HepG2 (cell line): ENCODE data around the gene HEPHL1. TPM values are rescaled to one million over a fixed set of nuclear protein-coding genes. Genes with fewer than 3 reads are reported as not detected.

Source experiments
- ATAC-seq: fragments of 200-7000 bp; cut with Tn5 transposase; 3 replicates; pipeline ENCODE4 v1.9.1; 2020; ENCODE audit warnings: mild to moderate bottlenecking, moderate library complexity
- BruUV-seq: library from RNA; stranded (reverse); fragments of 400-500 nt; replicated peaks from 2 replicates; lab custom pipeline; 2021; lab: Mats Ljungman, UMichigan
- CTCF ChIA-PET: fragments of 300-600 bp; formaldehyde crosslinking; extraction: SDS; loops from one replicate; lab custom pipeline; 2021; ENCODE audit warnings: low total read pairs, inconsistent platforms, low intra/inter-chr PET ratio; lab: Yijun Ruan, JAX
- POLR2A ChIA-PET: fragments of 350-600 bp; sonication (Branson Sonifier 250); formaldehyde crosslinking; loops from one replicate; lab custom pipeline; 2020; ENCODE audit warnings: antibody characterized with exemption, inconsistent platforms; lab: Yijun Ruan, JAX
- DNase-seq: peaks from one replicate; pipeline ENCODE4 v3.0.0-alpha.2; 2015; ENCODE audit warnings: low spot score
- FAIRE-seq: peaks from 3 replicates; lab custom pipeline; 2011; peaks lifted over from hg19 to GRCh38; lab: Jason Lieb, UNC
- H2AFZ ChIP-seq: one replicate; pipeline ENCODE4 v1.6.1; 2011; ENCODE audit warnings: low read length, inconsistent platforms
- H3K27ac ChIP-seq: fragments of 300-600 bp; 3 replicates; pipeline ENCODE4 v1.8.0; 2011; ENCODE audit warnings: mixed run types, mild to moderate bottlenecking, mixed read lengths, low read length, inconsistent platforms; ENCODE audit not compliant: insufficient read depth; ENCODE audit errors: extremely low read length
- H3K27me3 ChIP-seq, 2 experiments: fragments of 200-600 bp in 1 of 2; 2 replicates in 1 of 2; 3 replicates in 1 of 2; pipeline versions ENCODE4 v1.6.0 to v1.8.0; 2011; ENCODE audit warnings: low read length in 2 of 2, mild to moderate bottlenecking in 2 of 2, moderate library complexity in 2 of 2, inconsistent platforms in 1 of 2; ENCODE audit not compliant: insufficient read depth in 2 of 2, control insufficient read depth in 1 of 2
- H3K36me3 ChIP-seq, 2 experiments: fragments of 200-600 bp in 1 of 2; replicated peaks in 1 of 2; 2 replicates in 1 of 2; 3 replicates in 1 of 2; pipeline versions ENCODE4 v1.5.1 to v1.8.0; 2011; ENCODE audit warnings: low read length in 2 of 2, inconsistent platforms in 1 of 2; ENCODE audit not compliant: insufficient read depth in 2 of 2, control insufficient read depth in 1 of 2
- H3K4me1 ChIP-seq: 2 replicates; pipeline ENCODE4 v1.5.1; 2012; ENCODE audit warnings: low read length, inconsistent platforms; ENCODE audit not compliant: insufficient read depth
- H3K4me2 ChIP-seq: 2 replicates; pipeline ENCODE4 v1.6.0; 2011; ENCODE audit warnings: low read depth, low read length, inconsistent platforms
- H3K4me3 ChIP-seq, 3 experiments: fragments of 200-600 bp in 1 of 3; sonication (generic), shearing (Covaris generic) in 1 of 3; replicated peaks in 1 of 3; 2 replicates each; pipeline ENCODE4 v1.5.1; 2011 to 2016; ENCODE audit warnings: low read length in 3 of 3, inconsistent platforms in 2 of 3, low read depth in 2 of 3, mild to moderate bottlenecking in 2 of 3, control low read depth in 1 of 3, mixed read lengths in 1 of 3; ENCODE audit not compliant: insufficient read depth in 1 of 3
- H3K79me2 ChIP-seq: one replicate; pipeline ENCODE4 v1.6.1; 2011; ENCODE audit warnings: low read length, inconsistent platforms; ENCODE audit not compliant: insufficient read depth
- H3K9ac ChIP-seq: 2 replicates; pipeline ENCODE4 v1.6.0; 2011; ENCODE audit warnings: mild to moderate bottlenecking, low read depth, low read length, inconsistent platforms; ENCODE audit not compliant: insufficient read depth
- H3K9me3 ChIP-seq: 2 replicates; pipeline ENCODE4 v1.5.1; 2012; ENCODE audit warnings: mild to moderate bottlenecking, low read length
- H4K20me1 ChIP-seq: 2 replicates; pipeline ENCODE4 v1.6.0; 2011; ENCODE audit warnings: inconsistent platforms, mild to moderate bottlenecking, low read length, moderate library complexity; ENCODE audit not compliant: insufficient read depth
- DPF2 ChIP-seq: sonication (generic); formaldehyde crosslinking; IDR thresholded peaks from 2 replicates; pipeline ENCODE4 v1.4.0; 2020; ENCODE audit warnings: mild to moderate bottlenecking, low read depth, missing genetic modification reagents, borderline replicate concordance
- EZH2 ChIP-seq: conservative IDR thresholded peaks from 2 replicates; pipeline ENCODE4 v1.6.1; 2012; ENCODE audit warnings: mild to moderate bottlenecking, low read depth, low read length, moderate library complexity
- FOXJ3 ChIP-seq: sonication (generic); formaldehyde crosslinking; IDR thresholded peaks from 2 replicates; pipeline ENCODE4 v1.4.0; 2020; ENCODE audit warnings: missing genetic modification reagents, mild to moderate bottlenecking, borderline replicate concordance
- RFX5 ChIP-seq: IDR thresholded peaks from 2 replicates; pipeline ENCODE4 v1.6.1; 2011; ENCODE audit warnings: low read depth, low read length, improper control_type of control experiment
- SMC3 ChIP-seq: IDR thresholded peaks from 2 replicates; pipeline ENCODE4 v1.6.1; 2011; ENCODE audit warnings: low read length, improper control_type of control experiment
- XRCC5 ChIP-seq: fragments of 200-400 bp; formaldehyde crosslinking; optimal IDR thresholded peaks from 2 replicates; pipeline ENCODE3; 2017; ENCODE audit warnings: mild to moderate bottlenecking, low read length
- ZBTB44 ChIP-seq: sonication (generic); formaldehyde crosslinking; IDR thresholded peaks from 2 replicates; pipeline ENCODE4 v1.4.0; 2020; ENCODE audit warnings: missing genetic modification reagents
- ZNF780A ChIP-seq: sonication (generic); formaldehyde crosslinking; IDR thresholded peaks from 2 replicates; pipeline ENCODE4 v1.8.0; 2022; ENCODE audit warnings: mild to moderate bottlenecking, missing genetic modification reagents, moderate library complexity
- ZSCAN25 ChIP-seq: sonication (generic); formaldehyde crosslinking; IDR thresholded peaks from 2 replicates; pipeline ENCODE4 v1.8.0; 2022; ENCODE audit warnings: mild to moderate bottlenecking, missing genetic modification reagents
- WGBS: methylation state at CpG from one replicate; pipeline ENCODE4 v1.1.6; 2017; ENCODE audit warnings: low lambda C conversion rate; 5-methylcytosine and 5-hydroxymethylcytosine counted together
- in situ Hi-C: cut with HindIII; loops from 2 replicates; pipeline ENCODE4 v1.10.0; 2017; ENCODE audit warnings: low pct_unique_long_range_greater_than_20kb; ENCODE audit not compliant: extremely low pct_ligation_motif_present
- intact Hi-C: fragments of 100-400 bp; cut with micrococcal nuclease; formaldehyde crosslinking; loops from one replicate; pipeline ENCODE4 v1.10.0; 2022; ENCODE audit not compliant: unreplicated experiment
- polyA plus RNA-seq, 8 experiments: library from polyadenylated mRNA; depleted of rRNA in 3 of 8; stranded (reverse) in 7 of 8; unstranded in 1 of 8; fragments of >200 nt; fragmentation: Illumina TruSeq in 4 of 8; extraction: Trizol in 4 of 8; gene quantifications; 2 replicates each; pipeline versions ENCODE4 v1.2.1 to v1.2.3, GENCODE V29; 2011 to 2016; ENCODE audit warnings: low read depth in 4 of 8, missing spikeins in 1 of 8, mixed read lengths in 1 of 8; ENCODE audit not compliant: insufficient read depth in 1 of 8
- total RNA-seq, 5 experiments: library from RNA; depleted of rRNA; stranded (reverse); fragments of >200 nt; fragmentation: Illumina TruSeq; extraction: Trizol; gene quantifications; 2 replicates each; pipeline ENCODE4 v1.2.3, GENCODE V29; 2016; ENCODE audit warnings: low read depth in 1 of 5
- TF ChIP-seq, protein P1 (sequence below): IDR thresholded peaks from 2 replicates; pipeline ENCODE4 v1.6.1; 2016; ENCODE audit warnings: missing biosample characterization, missing genetic modification reagents, low read depth

HEPHL1 gene
- total and polyA plus RNA-seq, 2 of the 13 experiments (the other 11 are each of a cell fraction or from before 2014, with no cell fraction given): 0.04 to 0.05 TPM

GRCh38 chr11:94027210-94027609 lies 6.1 kb downstream of the HEPHL1 start (continued):
- no peak for TF ChIP-seq ZBTB44
- TF ChIP-seq DPF2: no peak
- no peak for TF ChIP-seq RFX5
- TF ChIP-seq ZSCAN25: no peak

DNA sequence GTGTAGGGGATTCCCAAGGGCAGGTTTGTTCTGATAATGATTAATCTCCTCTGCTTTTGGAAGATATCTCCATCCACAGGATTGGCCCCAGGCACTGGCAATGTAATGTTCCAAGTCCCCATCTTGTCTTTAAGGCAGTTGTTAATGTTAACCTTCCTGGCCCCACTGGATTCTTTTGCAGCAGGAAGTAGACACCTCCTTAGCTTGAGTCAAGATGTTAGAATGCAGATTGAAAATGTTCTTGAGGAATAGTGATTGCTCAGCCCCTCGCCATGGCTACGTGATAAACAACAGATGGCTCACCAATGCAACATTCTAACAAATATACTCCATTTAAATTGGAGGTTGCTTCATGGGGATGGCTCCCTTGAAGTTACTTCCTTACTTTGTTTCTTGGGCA lies 7.3 kb downstream of the HEPHL1 start:
- ATAC-seq (no peak), FAIRE-seq (no peak), DNase-seq (no peak)
- Histone ChIP-seq H3K9ac (no peak overlapping the region), H3K4me3 (no peak overlapping the region), H4K20me1 (no peaks in the 10 kb centered on the region), H3K4me1 (no peaks in the 10 kb centered on the region), H3K27me3 (no peaks in the 10 kb centered on the region; a peak in 1 of 5 replicates), H3K4me2 (no peak overlapping the region), H3K9me3 (no peaks in the 10 kb centered on the region), H3K79me2 (no peaks in the 10 kb centered on the region), H3K27ac (no peak overlapping the region), H2AFZ (no peak overlapping the region), H3K36me3 (no peaks in the 10 kb centered on the region)
- in situ Hi-C loops (no loop called here), intact Hi-C loops (no loop called here)
- no peak for TF ChIP-seq EZH2
- no peak for TF ChIP-seq SMC3
- BruUV-seq: no TSS peak
- 0% methylated on average over 2 of the region's 2 CpGs for WGBS
- CTCF ChIA-PET: no interaction called here
- POLR2A ChIA-PET: no interaction called here

DNA sequence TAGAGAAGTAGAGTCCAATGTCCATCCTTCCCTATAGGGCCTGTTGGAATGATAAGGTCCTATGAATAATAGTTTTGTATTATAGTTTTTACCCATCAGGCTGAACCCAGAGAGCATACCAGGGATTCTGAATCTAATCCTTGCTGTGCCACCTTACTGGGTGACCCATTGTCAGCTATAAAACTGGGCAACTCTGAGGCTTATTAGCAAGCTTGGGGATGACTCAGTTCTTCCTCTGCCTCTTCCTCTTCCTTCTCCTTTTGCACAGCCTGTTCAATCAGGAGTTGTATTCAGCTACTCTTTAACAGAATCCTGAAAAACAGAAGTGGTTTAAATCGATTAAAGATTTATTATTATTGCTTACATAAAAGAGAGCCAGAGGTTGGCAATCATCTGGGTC lies 8.9 kb downstream of the HEPHL1 start:
- Histone ChIP-seq H3K36me3 (no peaks in the 10 kb centered on the region), H3K9me3 (no peaks in the 10 kb centered on the region), H3K4me3 (no peak overlapping the region), H3K9ac (no peak overlapping the region), H3K4me1 (no peaks in the 10 kb centered on the region), H3K27ac (no peak overlapping the region), H3K27me3 (no peaks in the 10 kb centered on the region), H3K4me2 (no peak overlapping the region), H3K79me2 (no peaks in the 10 kb centered on the region), H2AFZ (no peak overlapping the region), H4K20me1 (no peaks in the 10 kb centered on the region)
- CTCF ChIA-PET: no interaction called here
- DNase-seq (no peak), FAIRE-seq (no peak), ATAC-seq (no peak)
- in situ Hi-C loops (no loop called here), intact Hi-C loops (no loop called here)
- BruUV-seq: no TSS peak
- TF ChIP-seq FOXJ3 (CRISPR knock-in tag): no peak
- TF ChIP-seq, protein P1, sequence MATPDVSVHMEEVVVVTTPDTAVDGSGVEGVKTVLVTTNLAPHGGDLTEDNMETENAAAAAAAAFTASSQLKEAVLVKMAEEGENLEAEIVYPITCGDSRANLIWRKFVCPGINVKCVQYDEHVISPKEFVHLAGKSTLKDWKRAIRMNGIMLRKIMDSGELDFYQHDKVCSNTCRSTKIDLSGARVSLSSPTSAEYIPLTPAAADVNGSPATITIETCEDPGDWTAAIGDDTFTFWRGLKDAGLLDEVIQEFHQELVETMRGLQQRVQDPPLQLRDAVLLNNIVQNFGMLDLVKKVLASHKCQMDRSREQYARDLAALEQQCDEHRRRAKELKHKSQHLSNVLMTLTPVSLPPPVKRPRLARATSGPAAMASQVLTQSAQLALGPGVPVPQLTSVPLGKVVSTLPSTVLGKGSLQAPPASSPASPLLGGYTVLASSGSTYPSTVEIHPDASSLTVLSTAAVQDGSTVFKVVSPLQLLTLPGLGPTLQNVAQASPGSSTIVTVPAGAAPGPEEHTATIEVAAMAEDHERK (CRISPR knock-in tag): no peak
- TF ChIP-seq ZNF780A: no peak
- TF ChIP-seq XRCC5: no peak
- POLR2A ChIA-PET: no interaction called here
- 0% methylated on average over 1 of the region's 1 CpG for WGBS
